ENCODE results near the gene LRRC47. TPM values are rescaled to one million over a fixed set of nuclear protein-coding genes. Genes with fewer than 3 reads are reported as not detected.

LRRC47 gene
- total RNA-seq, 1 experiment from 2014 or later = 65.1 TPM

- Mint-ChIP-seq H3K9me3 (no peaks in the 10 kb centered on the region), H3K36me3 (ENCODE audit: insufficient read depth in 1 of 3, low read depth in 3 of 3) (peaks cover 25 to 45% (median 38%) of the 10 kb centered on the region in 3 experiments; a peak in 6 of 7 replicates), H3K27me3 (ENCODE audit: low read depth) (no peaks in the 10 kb centered on the region; the same call in 1 of the 2 replicates), H3K27ac (no peak overlapping the region), H3K4me1 (peaks cover 3 to 7% of the 10 kb centered on the region in 2 experiments), H3K4me3 (no peak overlapping the region)
- H4K8ac ChIP-seq (replicated peaks; ENCODE audit: insufficient read length, low read depth, low read length) = no peak overlapping the region
- no CpG with 5 or more reads among the region's 9 CpGs for WGBS (ENCODE audit: extremely low coverage, insufficient read length, low lambda C conversion rate)
- no peaks in the 10 kb centered on the region for H3K9me3 ChIP-seq (ENCODE audit: control insufficient read depth, low read depth, low read length)
- no peak overlapping the region for H3K27ac ChIP-seq (ENCODE audit: insufficient read length, low read depth, low read length)
- no peak overlapping the region for H2BK5ac ChIP-seq (ENCODE audit: insufficient read length, low read length)
- H4K20me1 ChIP-seq (ENCODE audit: control insufficient read depth, insufficient read depth, insufficient read length) = peaks cover 3% of the 10 kb centered on the region
- no peak overlapping the region for H3K23ac ChIP-seq (ENCODE audit: insufficient read length, low read depth, low read length)
- no peak overlapping the region for H4K91ac ChIP-seq (ENCODE audit: insufficient read length, low read depth, low read length)
- no peak overlapping the region for H2AK5ac ChIP-seq (ENCODE audit: insufficient read length, low read length)
- no peak overlapping the region for H3K18ac ChIP-seq (ENCODE audit: insufficient read length, low read depth, low read length)
- H2BK120ac ChIP-seq (ENCODE audit: low read depth, low read length, poor library complexity, severe bottlenecking) = no peak overlapping the region
- no peaks in the 10 kb centered on the region for H3K79me1 ChIP-seq (ENCODE audit: insufficient read depth, low read depth, low read length, poor library complexity, severe bottlenecking)
- H2AFZ ChIP-seq (ENCODE audit: low read length) = no peak overlapping the region
- H3K27me3 ChIP-seq (ENCODE audit: insufficient read depth, low read length) = no peaks in the 10 kb centered on the region
- H2BK15ac ChIP-seq (ENCODE audit: low read depth, low read length) = no peak overlapping the region
- H3K23me2 ChIP-seq (ENCODE audit: insufficient read length, low read depth, low read length, poor library complexity, severe bottlenecking) = no peaks in the 10 kb centered on the region
- H3K9ac ChIP-seq (ENCODE audit: extremely low read depth, insufficient read length, low read length) = no peak overlapping the region
- no peak for DNase-seq
- no peak overlapping the region for H3K4ac ChIP-seq (ENCODE audit: low read depth, low read length)
- no peaks in the 10 kb centered on the region for H3K4me1 ChIP-seq (ENCODE audit: insufficient read depth, low read length)
- no peak overlapping the region for H3K4me2 ChIP-seq (ENCODE audit: insufficient read depth, insufficient read length, low read length)
- no peak overlapping the region for H2BK12ac ChIP-seq (ENCODE audit: insufficient read length, low read depth, low read length)
- TF ChIP-seq CTCF (conservative IDR thresholded peaks at IDR 0.05) = no peak
- no peak overlapping the region for H3T11ph ChIP-seq (ENCODE audit: low read length)
- H3K14ac ChIP-seq (ENCODE audit: insufficient read depth, low read length) = no peak overlapping the region
- H3K79me2 ChIP-seq (ENCODE audit: insufficient read depth, low read length) = no peaks in the 10 kb centered on the region; the same call in 1 of the 2 replicates
- H2BK20ac ChIP-seq (ENCODE audit: low read depth, low read length, poor library complexity, severe bottlenecking) = no peak overlapping the region
- H3K56ac ChIP-seq (ENCODE audit: insufficient read length, low read depth, low read length) = no peak overlapping the region
- H4K5ac ChIP-seq (ENCODE audit: insufficient read length, low read depth, low read length) = no peak overlapping the region
These were observed 56.3 kb downstream of the LRRC47 start for GRCh38 chr1:3740042-3740441.
